NCI-H345 treated with DMSO at 0.1 percent for 48 hours (cell line): ENCODE measurements around the gene STAT4.

Experiments used
- DNase-seq: peaks from one replicate; lab custom pipeline; 2025; ENCODE audit not compliant: unreplicated experiment; lab: John Stamatoyannopoulos, UW

Gene STAT4

GRCh38 chr2:191086706-191087105, 64.1 kb downstream of the STAT4 start:
- DNase-seq, result no peak

GRCh38 chr2:191083540-191083939, 67.3 kb downstream of the STAT4 start:
- no peak for DNase-seq

- no peak for DNase-seq
These were observed 68.5 kb downstream of the STAT4 start for GRCh38 chr2:191082321-191082720.

DNA sequence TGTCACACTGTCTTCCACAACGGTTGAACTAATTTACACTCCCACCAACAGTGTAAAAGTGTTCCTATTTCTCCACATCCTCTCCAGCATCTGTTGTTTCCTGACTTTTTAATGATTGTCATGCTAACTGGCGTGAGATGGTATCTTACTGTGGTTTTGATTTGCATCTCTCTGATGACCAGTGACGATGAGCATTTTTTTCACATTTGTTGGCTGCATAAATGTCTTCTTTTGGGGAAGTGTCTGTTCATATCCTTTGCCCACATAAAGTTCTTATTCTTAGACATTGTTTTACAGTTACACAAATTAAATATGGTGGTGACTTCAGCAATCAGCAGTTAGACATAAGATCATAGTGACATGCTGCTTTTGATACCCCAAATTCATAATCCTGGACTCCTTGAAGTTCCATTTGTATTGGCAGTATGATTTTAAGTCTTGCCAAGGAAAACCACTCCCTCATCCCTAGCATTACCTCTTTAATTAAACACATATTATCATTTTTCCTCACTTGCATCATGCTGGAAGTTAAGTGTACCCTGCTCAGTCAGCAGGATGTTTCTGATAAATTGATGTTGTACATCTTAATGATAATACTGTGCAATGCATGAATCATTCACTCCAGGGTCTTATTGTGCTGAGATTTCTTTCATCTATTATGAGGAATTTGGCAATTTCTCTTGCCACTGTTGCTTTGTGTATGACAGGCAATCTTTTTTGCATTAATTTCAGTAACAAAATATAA, 69.2 kb downstream of the STAT4 start:
- DNase-seq, result no peak

- DNase-seq, result no peak
These were observed 72.5 kb downstream of the STAT4 start for GRCh38 chr2:191078165-191078867.

DNA sequence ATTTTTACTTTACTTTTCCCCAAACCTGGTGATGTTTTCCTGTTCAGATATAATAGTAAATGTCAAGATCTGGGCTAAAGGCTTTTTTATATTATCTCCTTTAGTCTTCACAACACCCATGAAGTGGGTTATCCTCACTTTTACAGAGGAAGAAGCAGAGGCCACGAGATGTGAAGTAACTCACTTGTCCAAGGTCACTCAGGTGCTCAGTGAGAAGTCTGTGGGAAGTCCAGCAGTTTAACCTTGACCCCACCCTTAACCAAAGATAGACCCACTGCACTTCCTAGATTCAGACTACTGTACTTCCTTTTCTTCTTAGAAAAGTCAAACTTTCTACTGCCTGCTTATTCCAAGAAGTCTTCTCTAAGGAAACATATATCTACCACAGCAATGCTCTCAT, 80.5 kb downstream of the STAT4 start:
- no peak for DNase-seq

- DNase-seq, result no peak
These were observed 81.2 kb downstream of the STAT4 start for GRCh38 chr2:191069606-191070005.

DNA sequence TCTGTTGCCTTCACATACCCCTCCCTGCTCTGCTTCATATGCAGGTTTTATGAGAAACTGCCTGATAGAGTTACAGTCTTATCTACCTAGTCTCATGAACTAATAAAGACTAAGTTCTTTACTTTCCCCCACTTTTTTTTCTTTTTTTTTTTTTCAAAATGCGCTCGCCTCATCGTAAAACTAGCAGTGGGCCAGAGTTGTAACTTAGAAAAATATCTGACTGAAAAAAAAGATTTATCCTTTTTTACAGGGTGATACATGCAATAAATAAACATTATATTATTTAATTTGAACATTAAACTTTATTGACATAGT, 83.9 kb downstream of the STAT4 start:
- DNase-seq, result no peak

- DNase-seq, result no peak
These were observed 84.4 kb downstream of the STAT4 start for GRCh38 chr2:191066197-191066918.

- DNase-seq, result no peak
These were observed 85.0 kb downstream of the STAT4 start for GRCh38 chr2:191065785-191066184.

DNA sequence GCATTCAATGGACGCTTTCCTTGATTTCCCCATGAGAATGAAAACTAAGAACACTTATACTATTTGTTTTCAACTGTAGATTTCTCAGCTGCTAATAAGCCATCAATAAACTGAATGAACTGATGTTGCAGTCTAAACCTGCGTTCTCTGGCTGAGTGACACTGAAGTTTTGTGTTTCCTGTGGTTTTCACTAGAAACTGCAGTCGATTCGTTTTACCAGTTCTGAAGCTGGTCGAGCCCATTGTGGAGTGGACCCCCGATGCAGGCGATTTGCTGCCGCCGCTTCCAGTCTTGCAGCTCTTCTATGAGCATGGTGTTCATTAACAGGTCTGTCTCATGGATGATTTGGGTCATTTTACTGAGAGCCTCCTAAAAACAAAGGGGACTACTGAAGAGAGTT, 86.2 kb downstream of the STAT4 start:
- DNase-seq, result no peak

- no peak for DNase-seq
These were observed 87.2 kb downstream of the STAT4 start for GRCh38 chr2:191063584-191063983.

- DNase-seq, result no peak
These were observed 89.3 kb downstream of the STAT4 start for GRCh38 chr2:191061381-191061980.

DNA sequence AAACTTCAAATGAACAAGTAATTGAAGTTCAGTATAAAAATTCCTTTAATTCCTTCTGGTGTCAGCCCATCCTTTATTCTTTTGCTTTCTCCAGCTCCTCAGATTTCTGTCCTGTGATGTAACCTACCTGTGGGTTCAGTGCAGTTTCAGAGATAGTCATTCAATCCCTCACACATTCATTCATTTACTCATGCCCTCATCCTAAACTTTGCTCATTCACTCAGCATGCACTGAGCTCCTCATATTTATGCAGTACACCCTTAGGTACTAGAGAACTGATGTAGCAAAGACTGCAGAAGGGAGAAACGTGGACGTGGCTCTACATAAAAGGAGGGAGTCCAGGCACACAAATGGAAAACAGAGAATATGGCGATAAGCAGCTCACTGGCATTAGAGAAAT, 91.5 kb downstream of the STAT4 start:
- no peak for DNase-seq

DNA sequence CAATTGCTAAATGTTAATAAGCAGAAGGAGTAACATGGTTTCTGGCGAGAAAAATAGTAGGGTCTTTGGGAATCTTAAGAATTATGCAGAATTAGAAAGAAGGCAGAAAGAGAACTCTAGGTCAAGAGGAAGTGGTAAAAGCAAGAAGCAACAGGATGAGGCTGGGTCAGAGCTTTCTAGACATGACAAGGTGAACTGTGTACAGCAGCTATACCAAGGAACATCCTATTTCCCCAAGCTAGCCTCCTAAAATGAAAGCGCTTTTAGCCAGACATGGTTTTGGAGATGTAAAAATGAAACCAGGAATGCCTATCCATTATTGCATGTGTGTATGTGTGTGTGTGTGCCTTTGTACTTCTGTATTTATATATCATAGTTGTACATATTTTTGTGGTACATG, 94.6 kb downstream of the STAT4 start:
- DNase-seq, result no peak

DNA sequence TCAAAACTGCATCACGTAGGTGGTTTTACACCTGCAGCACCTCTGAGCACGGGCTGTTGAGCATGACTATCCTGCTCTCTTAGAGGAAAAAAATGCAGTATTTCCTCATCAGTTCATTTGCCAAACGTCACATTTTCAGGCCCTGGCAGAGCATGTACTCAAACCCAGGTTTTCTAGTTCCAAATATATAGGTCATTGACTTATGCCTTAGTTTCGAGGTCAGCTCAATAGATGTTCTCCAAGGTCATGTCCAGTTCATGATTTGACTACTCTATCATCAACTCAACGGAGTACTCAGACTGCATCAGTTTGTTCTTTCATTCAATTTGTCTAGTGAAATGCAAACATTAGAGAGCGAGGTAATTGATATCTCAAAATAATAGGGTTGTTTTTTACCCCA, 97.5 kb downstream of the STAT4 start:
- no peak for DNase-seq

DNA sequence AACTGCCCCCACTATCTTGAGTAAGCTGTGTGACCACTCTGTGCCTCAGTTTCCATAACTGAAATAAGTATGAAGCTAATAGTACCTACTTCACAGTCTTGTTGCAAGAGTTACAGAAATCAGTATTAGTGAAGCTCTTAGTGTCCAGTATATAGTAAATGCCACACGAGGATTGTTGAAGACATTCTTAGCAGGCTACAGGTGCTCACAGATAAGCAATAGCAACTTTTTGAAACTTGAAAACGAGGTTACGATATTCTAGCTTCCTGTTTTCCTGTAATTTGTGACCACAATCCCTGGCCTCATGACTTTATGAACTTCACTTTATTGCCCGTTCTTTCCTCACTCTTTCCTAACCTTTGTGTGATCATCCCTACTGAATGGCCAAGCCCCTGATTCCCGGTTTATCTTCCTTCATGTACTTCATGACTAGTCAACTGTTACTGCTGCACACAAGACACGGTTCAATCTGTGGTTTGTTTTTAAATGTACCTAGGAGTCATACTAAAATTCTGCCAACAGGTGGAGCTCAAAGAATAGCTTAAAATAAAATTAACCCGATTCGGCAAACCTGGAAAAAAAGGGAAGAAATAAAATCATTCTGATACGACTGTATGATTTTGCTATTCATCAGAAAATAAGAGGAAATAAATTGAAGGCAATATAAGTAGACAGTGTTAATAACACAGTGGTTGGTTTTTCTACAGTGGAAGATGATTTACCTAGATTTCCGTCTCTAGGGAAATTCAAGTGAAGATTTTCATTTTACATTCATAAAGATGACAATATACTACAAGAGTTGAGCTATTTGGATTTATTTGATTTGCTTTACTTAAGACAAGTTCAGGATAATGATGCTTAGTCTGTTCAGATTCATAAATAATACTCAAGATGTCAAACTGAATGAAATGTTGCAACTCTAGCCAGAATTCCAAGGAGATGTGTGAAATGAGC, 98.7 kb downstream of the STAT4 start:
- peak; percentile 21 for DNase-seq

- no peak for DNase-seq
These were observed 99.6 kb downstream of the STAT4 start for GRCh38 chr2:191051177-191051576.

- DNase-seq, result no peak
These were observed 100.2 kb downstream of the STAT4 start for GRCh38 chr2:191050640-191050987.

- DNase-seq, result peak; percentile 45
These were observed 100.8 kb downstream of the STAT4 start for GRCh38 chr2:191049728-191050639.
